ENCODE results near the gene MEGF8. TPM values are rescaled to one million over a fixed set of nuclear protein-coding genes. Genes with fewer than 3 reads are reported as not detected.

The MEGF8 gene
- total and polyA plus RNA-seq, 2 of the 8 experiments (the other 6 are each of a cell fraction or from before 2014, with no cell fraction given), result 13.0 to 23.7 TPM

GRCh38 chr19:42389899-42390298 is 64.5 kb downstream of the MEGF8 start, which contains the start of gene CNFN:
CNFN (minus strand) TSS chr19:42390297; CDS start chr19:42389037, 1,260 bp downstream.
- ChIA-PET POLR2A (ENCODE audit: partially characterized antibody) (interaction anchor here (1.4 to 6.7 kb wide), 2 partner anchors 9 to 16 kb away, joined by 3 to 47 read pairs; no protein-coding TSS in a partner anchor), CTCF (ENCODE audit: partially characterized antibody) (interaction anchor here (1.4 kb wide), 1 partner anchor 11 kb away, joined by 4 read pairs; no protein-coding TSS in a partner anchor)
- Histone ChIP-seq H3K23ac (ENCODE audit: insufficient read length) (no peak within 1 kb of the TSS), H3K36me3 (ENCODE audit: control insufficient read depth in 2 of 4, insufficient read depth in 4 of 4, low read length in 3 of 4) (no peaks in the 10 kb centered on the region), H3K23me2 (ENCODE audit: low read depth, low read length) (no peaks in the 10 kb centered on the region), H2AK5ac (ENCODE audit: low read depth, low read length) (no peak within 1 kb of the TSS), H3K27ac (ENCODE audit: low read depth, low read length) (no peak within 1 kb of the TSS), H2BK12ac (ENCODE audit: low read depth, low read length) (peak within 1 kb of the TSS; percentile 27; the same call in 1 of the 2 replicates), H2BK5ac (ENCODE audit: low read depth, low read length) (no peak within 1 kb of the TSS; the same call in 1 of the 2 replicates), H3K56ac (replicated peaks; ENCODE audit: insufficient read length, low read depth, low read length) (no peak within 1 kb of the TSS), H4K91ac (replicated peaks; ENCODE audit: insufficient read length, low read length) (no peak within 1 kb of the TSS), H2BK20ac (ENCODE audit: low read length) (no peak within 1 kb of the TSS), H3K14ac (ENCODE audit: insufficient read length) (no peak within 1 kb of the TSS), H3K79me2 (ENCODE audit: control insufficient read depth in 1 of 2, insufficient read depth in 2 of 2, low read length in 2 of 2) (no peaks in the 10 kb centered on the region), H3K18ac (ENCODE audit: extremely low read depth, low read length) (no peak within 1 kb of the TSS; the same call in 1 of the 2 replicates), H2AFZ (ENCODE audit: low read length) (no peak within 1 kb of the TSS), H3K4me3 (ENCODE audit: extremely low read depth in 1 of 4, insufficient read depth in 2 of 4, low read depth in 3 of 4, low read length in 4 of 4) (no peak within 1 kb of the TSS), H2BK15ac (ENCODE audit: low read length) (peak within 1 kb of the TSS; percentile 31; the same call in 1 of the 2 replicates), H4K20me1 (replicated peaks in 1 of 2; ENCODE audit: control insufficient read depth in 1 of 2, insufficient read depth in 2 of 2, low read length in 2 of 2) (no peaks in the 10 kb centered on the region), H3K4ac (replicated peaks; ENCODE audit: insufficient read length, low read depth, low read length) (no peak within 1 kb of the TSS), H4K8ac (ENCODE audit: extremely low read depth, insufficient read depth, low read length) (no peak within 1 kb of the TSS), H3K9ac (replicated peaks in 1 of 4; ENCODE audit: extremely low read depth in 1 of 4, low read depth in 3 of 4, low read length in 3 of 4) (no peak within 1 kb of the TSS), H4K5ac (ENCODE audit: insufficient read length, low read depth, low read length) (no peak within 1 kb of the TSS), H3K27me3 (replicated peaks in 1 of 4; ENCODE audit: control insufficient read depth in 3 of 4, extremely low read depth in 1 of 4, insufficient read depth in 3 of 4, low read length in 3 of 4) (peaks cover 0 to 10% (median 5%) of the 10 kb centered on the region in 4 experiments; a peak in 4 of 7 replicates), H3K79me1 (ENCODE audit: low read depth, low read length) (no peaks in the 10 kb centered on the region), H3K9me3 (ENCODE audit: insufficient read depth in 2 of 2, low read depth in 1 of 2, low read length in 1 of 2) (no peaks in the 10 kb centered on the region), H3K4me2 (ENCODE audit: insufficient read depth in 1 of 2, low read depth in 2 of 2, low read length in 2 of 2) (peak within 1 kb of the TSS; percentile 11 to 40; a peak in 2 of 4 replicates), H3K4me1 (replicated peaks in 1 of 4; ENCODE audit: control insufficient read depth in 3 of 4, insufficient read depth in 4 of 4, low read length in 3 of 4) (peaks cover 0 to 12% (median 4%) of the 10 kb centered on the region in 4 experiments; a peak in 5 of 7 replicates), H2BK120ac (replicated peaks; ENCODE audit: low read depth, low read length) (no peak within 1 kb of the TSS)
- FAIRE-seq (no peak), DNase-seq (ENCODE audit: low read depth in 1 of 2, low spot score in 2 of 2) (no peak)
- whole genome bisulfite sequencing, 2 experiments (ENCODE audit: extremely low coverage in 1 of 2, insufficient coverage in 1 of 2, insufficient read length in 1 of 2, insufficient replicate concordance in 2 of 2, low coverage in 1 of 2, low lambda C conversion rate in 2 of 2, missing lambda C conversion rate in 1 of 2), result 79% methylated on average over 12 of the region's 12 CpGs; no CpG with 5 or more reads in 1 of the 2 experiments
- TF ChIP-seq BRCA1 (IDR thresholded peaks at IDR 0.05; ENCODE audit: low read depth, low read length), result no peak
- no peak for TF ChIP-seq ASH2L (IDR thresholded peaks at IDR 0.05; ENCODE audit: low read length)
- no peak for TF ChIP-seq MAX (IDR thresholded peaks at IDR 0.05)
- no peak for TF ChIP-seq CEBPB (IDR thresholded peaks at IDR 0.05; ENCODE audit: low read depth, low read length)
- no peak for TF ChIP-seq POLR2AphosphoS5 (IDR thresholded peaks at IDR 0.05; ENCODE audit: low read depth, low read length)
- no peak for TF ChIP-seq HDAC6 (IDR thresholded peaks at IDR 0.05; ENCODE audit: low read depth, low read length)
- no peak for TF ChIP-seq SRF (IDR thresholded peaks at IDR 0.05; ENCODE audit: low read depth, low read length)
- no peak for TF ChIP-seq ATF3 (IDR thresholded peaks at IDR 0.05; ENCODE audit: insufficient read depth, low read depth, low read length)
- TF ChIP-seq CBX8 (IDR thresholded peaks at IDR 0.05; ENCODE audit: borderline replicate concordance, low read depth, low read length), result no peak
- TF ChIP-seq GTF2F1 (IDR thresholded peaks at IDR 0.05; ENCODE audit: borderline replicate concordance, low read depth, low read length), result no peak
- no peak for TF ChIP-seq CREB1 (IDR thresholded peaks at IDR 0.05)
- TF ChIP-seq TAF1 (IDR thresholded peaks at IDR 0.05; ENCODE audit: low read depth, low read length), result no peak
- TF ChIP-seq TAF7 (optimal IDR thresholded peaks at IDR 0.05; ENCODE audit: borderline replicate concordance, low read depth, low read length), result no peak
- no peak for TF ChIP-seq GABPA (IDR thresholded peaks at IDR 0.05; ENCODE audit: borderline replicate concordance, insufficient read depth, low read length)
- TF ChIP-seq TCF12 (IDR thresholded peaks at IDR 0.05; ENCODE audit: low read depth, low read length), result no peak
